Fibroblast of the conjunctiva (primary cell): Measurements from ENCODE around the gene TPH2.

Source experiments
- DNase-seq: peaks from one replicate; pipeline ENCODE4 v3.0.0-alpha.2; 2010; ENCODE audit warnings: low read depth

The TPH2 gene

DNA sequence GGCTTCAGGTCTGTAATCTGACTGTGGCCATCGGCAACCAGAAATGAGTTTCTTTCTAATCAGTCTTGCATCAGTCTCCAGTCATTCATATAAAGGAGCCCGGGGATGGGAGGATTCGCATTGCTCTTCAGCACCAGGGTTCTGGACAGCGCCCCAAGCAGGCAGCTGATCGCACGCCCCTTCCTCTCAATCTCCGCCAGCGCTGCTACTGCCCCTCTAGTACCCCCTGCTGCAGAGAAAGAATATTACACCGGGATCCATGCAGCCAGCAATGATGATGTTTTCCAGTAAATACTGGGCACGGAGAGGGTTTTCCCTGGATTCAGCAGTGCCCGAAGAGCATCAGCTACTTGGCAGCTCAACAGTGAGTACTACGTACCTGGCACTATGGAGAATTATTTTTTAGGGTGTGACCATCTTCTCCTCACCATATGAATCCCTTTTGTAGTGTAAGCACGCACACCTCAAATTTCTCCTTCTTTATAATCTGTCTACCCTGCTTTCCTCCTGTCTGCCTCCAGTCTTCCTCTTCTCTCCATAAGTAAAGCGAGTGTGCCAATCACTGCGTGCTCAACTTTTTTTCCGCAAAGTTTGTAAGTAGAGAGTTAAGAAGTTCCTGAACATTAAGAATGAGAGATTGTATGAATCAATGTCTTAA is at the start of gene TPH2:
Gene TPH2 (plus strand): TSS at position 118 of the 658 bp plus-strand sequence. CDS start 142 bp downstream, at position 260.
- peak; percentile 16 for DNase-seq

DNA sequence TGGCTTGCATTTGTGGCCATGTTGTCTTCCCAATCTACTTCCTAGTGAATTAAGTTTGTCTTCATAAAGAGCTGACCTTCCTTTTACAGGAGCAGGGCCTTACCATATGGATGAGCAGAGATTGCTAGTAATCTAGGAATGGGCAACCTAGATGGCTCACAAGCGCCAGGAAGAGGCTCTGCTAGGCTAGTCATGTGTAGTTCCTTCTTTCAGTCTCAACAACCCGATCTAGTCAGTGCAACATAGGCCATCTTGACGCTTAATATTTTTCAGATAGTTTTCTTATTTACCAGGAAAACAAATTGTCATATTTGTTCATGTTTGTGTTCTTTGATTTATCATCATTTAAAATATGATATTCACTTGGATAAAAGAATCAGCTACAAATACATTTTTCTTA is 48.2 kb upstream of the TPH2 start:
- DNase-seq = no peak

DNA sequence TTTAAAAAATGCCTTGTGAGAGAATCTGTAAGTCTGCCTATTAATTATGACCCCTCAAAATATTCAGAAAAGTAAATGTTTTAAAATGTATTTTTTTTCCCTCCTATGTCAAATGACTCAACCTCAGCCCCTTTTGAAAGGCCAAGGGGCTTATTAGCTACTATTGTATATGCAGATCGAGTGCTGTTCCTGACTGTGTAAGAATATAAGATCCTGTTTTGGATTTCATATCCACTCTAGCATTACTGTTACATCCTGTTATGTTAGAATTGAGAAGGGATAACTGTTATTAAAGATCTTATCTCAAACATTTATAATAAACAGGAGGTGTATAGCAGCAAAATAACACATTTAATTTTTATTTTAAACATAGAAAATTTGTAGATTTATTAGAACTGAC is 46.6 kb upstream of the TPH2 start:
- DNase-seq = no peak

DNA sequence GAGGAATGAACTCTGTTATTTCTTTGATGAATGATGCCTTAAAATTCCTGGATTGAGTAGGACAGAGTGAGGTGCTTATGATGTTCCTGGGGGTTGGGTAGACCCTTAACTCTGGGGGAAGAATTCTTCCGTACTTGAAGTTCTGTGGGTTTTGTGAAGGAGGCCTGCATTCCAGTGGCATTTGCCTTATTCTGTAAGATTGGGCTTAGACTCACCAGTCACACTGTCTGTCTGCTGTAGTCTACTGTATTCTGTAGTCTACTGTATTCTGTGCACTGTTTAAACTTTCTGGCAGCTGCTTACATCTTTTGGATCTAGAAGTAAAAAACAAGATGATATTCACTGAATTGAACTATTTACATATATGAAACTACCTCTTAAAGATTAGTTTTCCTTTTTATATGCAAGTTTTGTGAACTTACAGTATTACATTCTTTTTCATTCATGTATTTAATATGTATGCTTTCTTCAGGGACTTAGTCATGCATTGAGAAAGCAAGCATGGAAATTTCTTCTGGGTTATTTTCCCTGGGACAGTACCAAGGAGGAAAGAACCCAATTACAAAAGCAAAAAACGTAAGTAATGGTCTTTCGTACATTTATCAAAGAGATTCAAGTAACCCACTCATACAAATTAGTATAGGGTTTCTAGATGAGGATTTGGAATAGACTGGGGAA is 42.3 kb upstream of the TPH2 start:
- DNase-seq = no peak

DNA sequence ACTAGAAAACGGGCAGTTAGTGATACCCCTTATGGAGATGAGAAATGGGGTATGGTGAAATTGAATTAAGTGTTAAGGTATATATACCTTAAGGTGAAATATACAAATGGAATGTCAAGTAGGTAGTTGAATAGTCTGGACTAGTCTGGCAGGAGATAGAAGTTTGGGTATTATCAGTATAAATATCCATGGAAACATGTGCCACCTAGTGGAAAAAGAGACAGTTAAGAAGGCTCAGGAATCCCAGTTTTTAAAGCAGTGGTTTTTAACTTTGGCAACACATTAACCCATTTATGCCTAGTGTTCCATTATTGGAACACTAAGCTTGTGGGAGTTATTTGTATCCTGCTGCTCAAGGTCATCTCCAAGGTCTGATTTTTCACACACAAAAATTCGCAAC is 38.6 kb upstream of the TPH2 start:
- DNase-seq = peak; percentile 2

DNA sequence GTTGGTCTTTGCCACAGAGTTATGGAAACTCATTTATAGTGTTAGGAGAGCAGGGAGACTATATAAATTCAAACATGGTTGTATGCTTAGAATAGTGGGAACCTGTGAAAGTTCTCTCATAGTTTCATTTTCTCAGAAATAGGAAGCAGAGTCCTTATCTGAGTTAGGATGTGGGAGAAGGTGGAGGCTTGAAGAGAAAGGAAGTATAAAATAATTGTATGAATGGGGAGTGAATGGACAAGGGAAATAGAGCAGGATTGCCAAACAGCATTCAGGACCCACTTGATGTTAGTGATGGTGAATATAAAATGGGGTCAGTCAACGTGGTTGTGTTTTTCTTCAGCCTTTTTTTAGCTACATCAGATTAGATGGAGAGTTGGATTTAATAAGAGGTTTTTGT is 34.0 kb upstream of the TPH2 start:
- no peak for DNase-seq

DNA sequence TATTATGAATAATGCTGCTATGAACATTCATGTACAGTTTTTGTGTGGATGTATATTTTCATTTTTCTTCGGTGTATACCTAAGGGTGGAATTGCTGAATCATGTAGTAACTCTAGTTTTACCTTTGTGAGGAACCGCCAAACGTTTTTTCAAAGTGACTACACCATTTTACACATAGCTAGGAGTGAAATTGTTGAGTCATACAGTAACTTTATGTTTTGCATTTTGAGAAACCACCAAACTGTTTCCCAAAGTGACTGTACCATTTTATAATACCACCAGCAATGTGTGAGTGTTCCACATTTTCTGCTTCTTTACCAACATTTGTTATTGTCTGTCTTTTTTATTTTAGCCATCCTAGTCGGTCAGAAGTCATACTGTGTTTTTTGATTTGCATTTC is 3.1 kb upstream of the TPH2 start:
- no peak for DNase-seq

DNA sequence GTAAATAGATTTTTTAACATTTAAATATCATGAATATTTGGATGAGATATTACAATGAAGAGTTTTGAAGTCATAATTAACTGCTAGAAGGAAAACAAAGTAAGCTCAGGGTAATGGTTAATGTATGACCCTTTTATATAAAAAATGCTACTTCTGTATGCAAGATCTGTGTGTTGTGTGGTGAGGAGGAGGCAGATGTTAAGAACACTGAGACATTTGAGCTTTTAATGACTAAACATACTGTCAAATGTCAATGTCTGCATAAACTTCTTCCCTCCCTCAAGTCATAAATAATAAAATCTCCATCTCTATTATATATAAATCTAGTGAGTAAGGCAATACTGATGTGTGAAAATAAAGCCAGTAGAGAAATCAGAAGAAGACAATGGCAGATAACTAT is 1.4 kb downstream of the TPH2 start:
- DNase-seq = no peak

DNA sequence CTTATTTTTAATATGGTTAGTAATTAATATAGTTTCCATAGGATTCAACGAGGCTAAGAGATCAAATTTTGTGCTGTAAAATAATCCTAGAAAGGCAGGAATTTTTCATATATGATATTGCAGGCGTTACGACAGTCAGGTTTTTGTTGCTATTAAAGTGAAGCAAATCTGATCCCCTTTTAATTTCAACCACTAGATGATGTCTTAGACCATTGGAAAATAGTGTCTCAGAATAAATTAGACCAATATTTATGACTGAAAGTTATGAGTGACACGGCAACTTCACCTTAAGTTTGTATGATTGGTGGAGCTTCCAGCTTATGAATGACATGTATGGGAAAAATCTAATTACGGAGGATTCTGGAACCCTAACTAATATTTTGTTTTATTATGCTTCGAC is 2.5 kb downstream of the TPH2 start:
- DNase-seq = no peak

DNA sequence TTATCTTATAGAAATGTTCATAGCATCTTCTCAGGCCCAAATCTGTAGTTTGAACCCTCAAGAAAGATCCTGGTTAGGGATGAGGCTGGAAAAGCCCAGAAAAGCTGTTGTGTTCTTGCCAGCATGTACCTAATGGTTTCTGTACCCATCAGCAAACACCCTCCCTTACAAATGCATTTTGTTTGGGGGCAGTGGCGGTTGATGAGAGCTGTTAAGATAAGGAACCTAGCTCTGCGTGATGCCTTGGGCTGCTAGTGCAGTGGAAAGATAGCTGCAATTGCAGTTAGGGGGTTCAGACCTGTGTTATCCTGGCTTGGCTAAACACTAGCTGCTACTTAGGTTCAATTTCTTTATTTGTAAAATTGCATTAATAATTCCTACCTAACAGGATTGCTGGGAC is 3.6 kb downstream of the TPH2 start:
- DNase-seq = no peak

DNA sequence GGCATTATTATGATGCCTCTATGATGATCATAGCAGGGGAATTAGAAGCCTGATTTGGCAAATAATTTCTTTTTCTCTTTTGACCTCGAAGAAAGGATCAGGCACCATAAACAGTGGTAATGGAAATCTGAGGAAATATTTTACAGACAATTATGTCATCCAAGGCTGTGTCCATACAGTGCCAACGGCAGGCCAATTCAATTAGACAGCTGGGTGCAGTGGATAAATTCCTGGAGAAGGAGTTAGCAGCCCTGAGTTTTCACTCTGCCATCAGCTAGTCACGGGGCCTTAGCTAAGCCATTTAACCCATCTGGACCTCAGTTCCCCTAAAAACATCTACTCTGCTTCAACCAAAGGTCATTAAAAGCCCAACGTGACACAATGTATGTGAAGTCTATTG is 4.1 kb downstream of the TPH2 start:
- no peak for DNase-seq

DNA sequence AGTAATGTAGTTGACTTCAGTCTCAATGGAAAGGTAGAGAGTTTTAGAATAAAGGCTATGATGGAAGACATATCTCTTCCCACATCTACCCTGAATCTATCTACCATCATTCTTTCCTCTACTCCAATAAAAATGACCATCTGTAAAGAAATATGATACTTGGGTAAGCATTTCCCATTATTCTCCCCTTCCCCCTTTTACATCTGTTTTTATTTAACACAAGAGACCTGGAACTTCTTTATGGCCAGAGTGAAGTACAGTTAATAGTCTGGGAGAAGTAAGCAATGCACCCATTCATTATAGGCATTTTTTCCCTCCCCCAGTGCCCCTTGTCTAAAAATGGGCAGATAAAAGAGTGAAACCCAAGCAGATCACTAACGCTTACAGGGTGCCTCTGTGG is 6.5 kb downstream of the TPH2 start:
- DNase-seq = no peak

DNA sequence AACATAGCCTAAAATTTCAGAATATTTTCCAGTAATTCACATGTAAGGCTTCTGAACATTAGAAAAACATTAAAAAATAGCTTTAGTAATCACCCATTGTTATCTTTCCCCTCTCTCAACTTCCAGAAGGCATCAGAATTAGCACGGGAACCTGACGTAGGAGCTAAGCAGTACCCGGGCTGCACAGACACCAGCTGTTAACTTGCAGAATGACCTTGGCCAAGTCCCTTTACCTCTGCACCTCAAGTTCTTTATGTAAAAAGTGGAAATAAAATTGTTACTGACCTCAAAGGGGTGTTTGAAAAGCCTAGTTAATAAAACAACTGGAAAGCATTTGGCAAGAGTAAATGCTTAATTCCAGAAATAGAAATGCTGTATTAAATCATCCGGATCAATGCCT is 7.2 kb downstream of the TPH2 start:
- DNase-seq = no peak

DNA sequence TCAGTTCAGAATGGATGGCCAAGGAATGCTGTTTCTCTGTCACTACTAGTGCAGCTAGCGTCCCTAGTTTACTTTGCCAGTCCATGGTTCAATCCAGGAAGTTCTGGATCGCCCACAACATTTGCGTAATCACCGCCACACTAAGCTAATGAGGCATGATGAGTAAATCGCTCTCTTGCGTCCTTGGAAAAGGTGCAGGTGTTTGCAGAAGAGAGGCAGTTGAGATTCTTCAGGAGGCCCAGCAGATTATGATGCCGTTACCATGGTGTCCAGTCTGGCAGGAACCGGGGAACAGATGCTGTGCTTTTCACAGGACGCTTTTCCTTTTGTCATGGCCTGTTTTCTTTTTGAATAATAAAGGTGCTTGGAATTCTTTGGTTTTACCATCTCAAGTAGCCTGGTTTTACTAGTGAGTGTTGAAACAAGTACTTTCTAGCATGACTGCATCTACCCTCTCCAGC is 9.0 kb downstream of the TPH2 start:
- DNase-seq = no peak

DNA sequence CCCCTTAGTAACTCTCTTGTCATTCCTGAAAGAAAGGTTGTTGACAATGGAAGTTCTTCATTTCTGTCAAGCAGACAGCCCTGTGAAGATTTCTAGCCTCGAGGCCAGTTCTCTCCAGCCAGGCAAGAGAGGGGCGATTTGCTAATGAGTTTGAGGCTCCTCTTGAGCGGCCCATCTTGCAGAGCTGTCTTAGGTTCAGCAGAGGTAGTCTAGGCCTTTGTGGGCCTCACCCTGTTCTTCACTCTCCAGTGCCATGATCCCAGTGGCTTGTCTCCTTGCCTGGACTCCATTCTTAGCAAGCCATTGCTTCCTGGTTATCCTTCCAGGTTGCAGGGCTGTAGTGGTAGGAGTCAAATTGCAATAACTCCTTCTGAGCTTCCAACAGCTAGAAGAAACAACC is 9.7 kb downstream of the TPH2 start:
- no peak for DNase-seq

DNA sequence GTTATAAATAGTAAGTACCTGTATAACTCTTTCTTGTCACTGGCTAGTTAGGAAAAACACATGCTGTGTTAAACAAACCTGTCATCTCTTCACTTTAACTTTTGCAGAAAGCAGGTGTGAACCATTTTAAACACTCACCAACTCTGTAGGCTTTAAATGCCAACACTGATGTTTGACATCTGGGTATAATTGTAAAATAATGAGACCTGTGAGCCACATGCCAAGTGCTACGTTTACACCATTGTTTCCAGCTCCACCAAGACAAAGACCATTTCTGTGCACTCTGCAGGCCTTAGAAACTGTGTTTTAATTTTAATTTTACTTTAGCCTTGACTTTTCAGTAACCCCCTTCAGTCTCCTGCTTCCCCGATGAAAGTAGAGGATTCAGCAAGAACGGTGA is 11.0 kb downstream of the TPH2 start:
- DNase-seq = no peak

DNA sequence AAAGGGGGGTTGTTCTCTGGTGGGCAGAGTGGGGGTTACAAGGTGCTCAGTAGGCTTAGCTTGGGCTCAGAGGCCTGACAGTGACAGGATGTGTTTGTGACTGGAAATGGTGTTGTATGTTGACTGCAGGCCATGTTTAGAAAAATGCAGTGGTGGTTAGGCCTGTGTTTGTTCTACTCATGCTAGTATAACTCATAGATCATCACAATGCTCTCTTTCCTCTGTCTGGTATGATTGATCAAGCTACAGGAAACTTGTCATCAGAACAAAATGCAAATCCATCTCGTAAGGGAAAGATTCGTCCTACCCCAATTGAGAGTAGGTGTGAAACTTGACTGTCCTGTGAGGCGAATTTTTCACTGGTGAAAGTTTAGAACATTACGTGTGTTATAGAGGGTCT is 11.8 kb downstream of the TPH2 start:
- no peak for DNase-seq

DNA sequence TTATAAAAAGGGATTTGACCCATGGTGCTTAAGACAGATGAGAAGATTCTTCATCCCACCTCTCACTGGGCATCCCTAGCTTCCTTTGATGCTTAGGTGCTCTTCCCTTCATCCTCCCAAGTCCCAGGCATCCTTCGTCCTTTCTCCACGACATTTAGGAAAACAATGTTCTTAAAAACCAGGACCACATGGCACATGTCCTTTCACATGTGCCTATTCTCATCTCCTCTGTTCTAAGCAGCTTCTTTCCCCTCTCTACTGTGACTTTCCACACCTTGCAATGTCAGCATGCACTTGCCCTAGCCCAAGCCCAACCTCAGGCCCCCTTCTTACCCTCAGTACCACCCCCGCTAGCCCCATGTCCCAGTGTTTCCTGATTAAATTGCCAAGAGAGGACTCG is 12.2 kb downstream of the TPH2 start:
- no peak for DNase-seq

DNA sequence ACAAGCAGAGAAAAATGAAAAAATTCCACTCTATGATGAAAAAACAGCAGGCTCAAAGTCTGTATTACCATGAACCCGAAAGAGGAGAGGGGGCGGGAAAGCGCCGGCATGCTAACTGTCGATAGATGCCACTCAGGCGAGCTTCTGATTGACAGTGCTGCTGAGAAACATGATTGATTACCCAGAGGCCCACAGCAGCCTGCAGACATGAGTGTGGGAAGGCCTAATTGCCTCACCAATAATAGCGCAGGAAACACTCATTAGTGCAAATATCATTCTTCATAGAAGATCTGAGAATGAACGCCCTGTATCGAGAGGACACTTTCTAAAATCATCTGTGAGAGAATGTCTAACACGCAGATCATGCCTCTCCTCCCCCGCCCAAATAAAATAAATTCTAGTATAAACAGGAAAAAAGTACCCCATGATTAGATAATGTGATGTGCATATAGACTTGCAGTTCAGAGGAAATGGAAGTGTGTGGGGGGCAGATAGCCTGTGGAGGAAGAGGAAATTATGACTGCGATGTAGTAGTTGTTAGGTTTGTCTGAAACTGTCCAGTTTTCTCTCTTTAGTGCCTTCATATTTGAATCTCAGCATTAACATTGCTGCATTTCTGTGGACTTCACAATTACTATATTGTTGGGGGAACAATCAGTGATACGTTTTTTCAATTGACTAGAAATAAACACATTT is 15.6 kb downstream of the TPH2 start:
- no peak for DNase-seq

DNA sequence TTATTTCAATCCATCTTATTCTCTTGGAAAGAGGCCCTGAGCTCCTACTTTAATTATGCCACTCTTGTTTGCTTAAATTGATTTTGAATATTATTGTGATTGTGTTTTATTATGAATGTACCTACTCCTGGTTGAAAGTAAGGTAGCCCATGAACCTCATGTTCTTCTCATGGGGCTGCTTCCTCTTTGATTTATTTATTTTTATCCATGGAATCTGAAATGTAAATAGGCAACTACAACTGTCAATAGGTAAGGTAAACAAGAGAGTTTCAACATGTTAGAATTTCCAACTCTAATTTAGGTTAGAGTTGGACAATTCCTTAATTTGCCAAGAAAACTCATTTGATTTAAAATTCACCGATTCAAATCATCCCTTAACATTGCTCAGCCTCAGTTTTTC is 16.2 kb downstream of the TPH2 start:
- DNase-seq = no peak

DNA sequence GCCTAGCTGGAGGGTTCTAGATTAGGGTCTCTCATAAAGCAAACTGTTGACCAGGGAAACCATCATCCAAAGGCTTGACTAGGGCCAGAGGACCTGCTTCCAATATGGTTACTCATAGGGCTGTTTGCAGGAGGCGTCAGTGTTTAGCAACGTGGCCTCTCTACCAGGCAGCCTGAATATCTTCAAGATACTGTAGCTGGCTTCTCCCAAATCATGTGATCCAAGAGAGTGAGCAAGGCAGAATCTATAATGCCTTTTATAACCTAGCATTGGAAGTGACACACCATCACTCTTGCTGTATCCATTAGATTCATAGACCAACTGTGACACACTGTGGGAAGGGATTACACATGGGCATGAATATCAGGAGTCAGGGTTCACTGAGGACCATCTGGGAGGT is 17.3 kb downstream of the TPH2 start:
- no peak for DNase-seq

DNA sequence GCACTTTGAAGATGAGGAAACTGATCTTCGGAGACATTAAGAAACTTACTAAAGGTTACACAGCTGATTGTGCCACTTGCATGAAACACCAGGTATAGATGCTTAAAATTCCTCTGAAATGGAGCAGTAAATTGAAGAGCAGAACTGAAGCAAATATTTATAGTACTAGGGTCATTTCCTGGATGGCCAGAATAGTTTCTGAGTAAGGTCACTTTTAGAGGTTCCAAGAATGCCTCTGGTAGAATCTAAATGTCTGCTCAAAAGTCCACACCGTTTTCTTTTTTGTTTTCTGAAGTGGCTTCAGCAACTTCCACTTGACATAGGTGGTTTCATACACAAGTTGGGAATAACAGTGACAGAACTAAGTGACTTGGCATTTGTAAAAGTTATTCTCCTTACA is 19.4 kb downstream of the TPH2 start:
- DNase-seq = no peak

DNA sequence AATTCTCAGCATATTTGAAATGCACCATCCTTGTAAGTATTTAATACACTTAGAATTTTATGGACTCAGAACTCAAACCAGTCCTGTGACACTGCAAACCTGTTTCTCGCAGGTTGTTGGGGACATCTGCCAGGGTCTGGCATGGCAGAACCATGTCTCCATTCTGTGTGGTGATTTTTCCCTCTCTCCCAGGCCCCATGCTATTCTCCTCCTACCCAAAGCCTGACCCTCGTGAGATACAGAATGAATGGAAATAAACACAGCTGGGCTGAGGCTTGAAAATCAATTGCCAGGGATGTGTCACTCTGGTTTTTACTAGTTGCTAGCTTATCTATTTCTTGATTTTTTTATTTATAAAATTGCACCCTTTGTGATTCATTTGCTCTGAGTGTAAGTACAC is 19.8 kb downstream of the TPH2 start:
- DNase-seq = no peak
